DOHH2 (cell line): ENCODE measurements around the gene SEMA5A.

Source experiments
- H3F3A ChIP-seq: fragments of 200-600 bp; sonication (generic), shearing (Covaris generic); 2 replicates; pipeline ENCODE4 v1.6.0; 2016; ENCODE audit warnings: antibody characterized with exemption, mild to moderate bottlenecking; ENCODE audit not compliant: control insufficient read depth, insufficient read depth
- H3K27ac ChIP-seq: fragments of 200-600 bp; sonication (generic); 2 replicates; pipeline ENCODE4 v1.5.1; 2014; ENCODE audit warnings: low read depth, mild to moderate bottlenecking, low read length, moderate library complexity
- H3K27me3 ChIP-seq: fragments of 200-600 bp; sonication (generic); 2 replicates; pipeline ENCODE4 v1.6.1; 2014; ENCODE audit warnings: mild to moderate bottlenecking, low read length, mixed read lengths; ENCODE audit not compliant: control insufficient read depth
- H3K36me3 ChIP-seq: fragments of 200-600 bp; sonication (generic); 2 replicates; pipeline ENCODE4 v1.6.1; 2014; ENCODE audit warnings: mild to moderate bottlenecking, low read length, moderate library complexity, mixed read lengths; ENCODE audit not compliant: control insufficient read depth
- H3K4me1 ChIP-seq: fragments of 200-600 bp; sonication (generic); 2 replicates; pipeline ENCODE4 v1.6.1; 2014; ENCODE audit warnings: mild to moderate bottlenecking, low read length, mixed read lengths; ENCODE audit not compliant: control insufficient read depth
- H3K4me2 ChIP-seq: fragments of 200-600 bp; sonication (generic); 2 replicates; pipeline ENCODE4 v1.6.0; 2014; ENCODE audit warnings: mild to moderate bottlenecking, low read length, moderate library complexity
- H3K4me3 ChIP-seq: fragments of 200-600 bp; sonication (generic); 2 replicates; pipeline ENCODE4 v1.5.1; 2014; ENCODE audit warnings: mild to moderate bottlenecking, low read length, mixed read lengths
- H3K79me2 ChIP-seq: fragments of 200-600 bp; sonication (generic); 2 replicates; pipeline ENCODE4 v1.6.1; 2014; ENCODE audit warnings: mild to moderate bottlenecking, low read length, mixed read lengths; ENCODE audit not compliant: control insufficient read depth
- H3K9me2 ChIP-seq: fragments of 200-600 bp; sonication (generic); replicated peaks from 2 replicates; pipeline ENCODE4 v1.6.1; 2014; ENCODE audit warnings: mild to moderate bottlenecking, low read length, mixed read lengths; ENCODE audit not compliant: control insufficient read depth
- H3K9me3 ChIP-seq: fragments of 200-600 bp; sonication (generic); 2 replicates; pipeline ENCODE4 v1.6.1; 2014; ENCODE audit warnings: antibody characterized with exemption, low read length, mixed read lengths; ENCODE audit not compliant: control insufficient read depth, insufficient read depth
- H4K20me1 ChIP-seq: fragments of 200-600 bp; sonication (generic); 2 replicates; pipeline ENCODE4 v1.6.0; 2014; ENCODE audit warnings: low read depth, mild to moderate bottlenecking, antibody characterized with exemption, low read length, moderate library complexity; ENCODE audit not compliant: control insufficient read depth, insufficient read depth
- EZH2phosphoT487 ChIP-seq: fragments of 200-600 bp; sonication (generic); IDR thresholded peaks from 2 replicates; pipeline ENCODE4 v1.6.1; 2017; ENCODE audit warnings: borderline replicate concordance, mild to moderate bottlenecking, antibody characterized with exemption, low read length, moderate library complexity, mixed read lengths
- TF ChIP-seq, protein P1 (sequence below): fragments of 200-600 bp; sonication (generic); IDR thresholded peaks from one replicate; pipeline ENCODE4 v1.5.1; 2014; ENCODE audit warnings: antibody characterized with exemption, mild to moderate bottlenecking, low read depth, low read length; ENCODE audit not compliant: poor library complexity, severe bottlenecking

SEMA5A gene

DNA sequence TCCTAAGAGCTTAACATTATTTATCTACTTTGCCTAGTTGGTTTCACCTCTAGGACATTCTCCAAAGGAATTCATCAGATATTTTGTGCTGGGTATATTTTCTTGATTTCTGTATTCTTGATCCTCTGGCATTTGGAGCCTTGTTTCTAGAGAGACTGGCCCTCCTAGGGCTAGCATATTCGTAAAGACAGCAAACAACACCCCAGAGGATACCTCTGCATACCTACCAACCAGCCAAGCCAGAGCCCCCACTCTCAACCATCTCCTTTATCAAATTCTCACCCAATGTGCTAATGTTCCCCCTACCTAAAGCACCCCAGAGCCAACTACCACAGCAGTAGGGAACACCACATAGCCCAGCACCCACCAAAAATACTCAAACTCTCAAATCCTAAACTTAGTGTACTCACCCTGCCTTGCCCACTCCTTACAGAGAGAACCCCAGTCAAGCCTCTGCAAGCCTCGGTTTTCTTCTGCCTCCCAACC is 149.5 kb downstream of the SEMA5A start:
- Histone ChIP-seq H3F3A (no peaks in the 10 kb centered on the region), H3K36me3 (no peaks in the 10 kb centered on the region), H3K4me2 (no peak overlapping the region), H3K27ac (no peak overlapping the region), H3K9me3 (no peaks in the 10 kb centered on the region), H4K20me1 (no peaks in the 10 kb centered on the region), H3K4me3 (no peak overlapping the region), H3K4me1 (no peaks in the 10 kb centered on the region), H3K27me3 (no peaks in the 10 kb centered on the region), H3K9me2 (no peaks in the 10 kb centered on the region), H3K79me2 (no peaks in the 10 kb centered on the region)
- TF ChIP-seq, protein P1, sequence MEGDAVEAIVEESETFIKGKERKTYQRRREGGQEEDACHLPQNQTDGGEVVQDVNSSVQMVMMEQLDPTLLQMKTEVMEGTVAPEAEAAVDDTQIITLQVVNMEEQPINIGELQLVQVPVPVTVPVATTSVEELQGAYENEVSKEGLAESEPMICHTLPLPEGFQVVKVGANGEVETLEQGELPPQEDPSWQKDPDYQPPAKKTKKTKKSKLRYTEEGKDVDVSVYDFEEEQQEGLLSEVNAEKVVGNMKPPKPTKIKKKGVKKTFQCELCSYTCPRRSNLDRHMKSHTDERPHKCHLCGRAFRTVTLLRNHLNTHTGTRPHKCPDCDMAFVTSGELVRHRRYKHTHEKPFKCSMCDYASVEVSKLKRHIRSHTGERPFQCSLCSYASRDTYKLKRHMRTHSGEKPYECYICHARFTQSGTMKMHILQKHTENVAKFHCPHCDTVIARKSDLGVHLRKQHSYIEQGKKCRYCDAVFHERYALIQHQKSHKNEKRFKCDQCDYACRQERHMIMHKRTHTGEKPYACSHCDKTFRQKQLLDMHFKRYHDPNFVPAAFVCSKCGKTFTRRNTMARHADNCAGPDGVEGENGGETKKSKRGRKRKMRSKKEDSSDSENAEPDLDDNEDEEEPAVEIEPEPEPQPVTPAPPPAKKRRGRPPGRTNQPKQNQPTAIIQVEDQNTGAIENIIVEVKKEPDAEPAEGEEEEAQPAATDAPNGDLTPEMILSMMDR = no peak
- no peak for TF ChIP-seq EZH2phosphoT487

DNA sequence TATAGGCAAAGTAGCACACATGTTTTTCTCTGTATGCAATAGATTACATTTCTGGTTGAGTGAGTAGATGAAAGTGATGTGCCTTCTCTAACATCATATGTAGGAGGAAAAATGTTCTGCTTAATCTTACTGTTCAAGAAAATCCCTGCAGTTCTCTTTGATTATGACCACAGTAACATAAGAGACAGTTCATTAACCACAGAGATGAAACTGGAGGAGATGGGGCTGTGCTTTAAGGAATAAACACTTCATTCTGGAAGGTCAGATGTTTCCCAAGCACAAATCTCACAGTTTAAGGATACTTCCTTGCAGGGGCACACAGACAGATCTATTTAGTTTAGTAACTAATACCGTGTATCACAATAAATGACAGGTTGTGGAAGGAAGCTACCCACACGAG is 150.2 kb downstream of the SEMA5A start:
- Histone ChIP-seq H3K9me2 (no peaks in the 10 kb centered on the region), H3K27me3 (no peaks in the 10 kb centered on the region), H3K27ac (no peak overlapping the region), H3K36me3 (no peaks in the 10 kb centered on the region), H3K9me3 (no peaks in the 10 kb centered on the region), H3K79me2 (no peaks in the 10 kb centered on the region), H3K4me3 (no peak overlapping the region), H3K4me1 (no peaks in the 10 kb centered on the region), H4K20me1 (no peaks in the 10 kb centered on the region), H3F3A (no peaks in the 10 kb centered on the region), H3K4me2 (no peak overlapping the region)
- TF ChIP-seq, protein P1 = no peak
- TF ChIP-seq EZH2phosphoT487 = no peak

DNA sequence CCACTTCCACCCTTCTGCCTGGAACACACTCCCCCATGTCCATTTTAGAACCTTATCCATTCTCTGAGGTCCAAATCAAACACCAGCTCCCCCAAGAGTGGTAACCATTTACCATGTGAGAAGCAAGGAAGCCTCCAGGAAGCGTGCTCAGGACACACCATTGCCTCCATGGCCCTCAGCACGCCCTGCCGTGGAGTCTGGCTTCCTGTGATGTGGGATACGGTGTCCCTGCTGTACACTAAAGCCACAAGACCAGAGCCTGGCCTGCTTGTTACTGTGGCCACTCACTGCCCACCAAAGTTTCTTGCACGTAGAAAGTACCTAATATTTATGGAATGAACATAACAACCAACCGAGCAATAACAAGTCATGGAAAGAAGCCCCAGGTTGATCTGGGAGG is 151.7 kb downstream of the SEMA5A start:
- H3K27me3 ChIP-seq = no peaks in the 10 kb centered on the region
- no peaks in the 10 kb centered on the region for H3K4me1 ChIP-seq
- H3K9me3 ChIP-seq = no peaks in the 10 kb centered on the region
- H3K9me2 ChIP-seq = no peaks in the 10 kb centered on the region
- H4K20me1 ChIP-seq = no peaks in the 10 kb centered on the region
- H3K4me2 ChIP-seq = no peak overlapping the region
- no peaks in the 10 kb centered on the region for H3K36me3 ChIP-seq
- H3K27ac ChIP-seq = no peak overlapping the region
- H3K4me3 ChIP-seq = no peak overlapping the region
- H3K79me2 ChIP-seq = no peaks in the 10 kb centered on the region
- TF ChIP-seq, protein P1 = no peak
- no peak for TF ChIP-seq EZH2phosphoT487
- H3F3A ChIP-seq = no peaks in the 10 kb centered on the region
